ENCODE measurements around the gene IKBIP.
A peak's percentile ranks its signal among the peaks of the same experiment; 100 is the strongest.
"Not testable (repeated sequence)": the region's sequence is repeated elsewhere in the genome, so short reads cannot be mapped to it uniquely, and the experiment has no call there.

Gene IKBIP

GRCh38 chr12:98644712-98645571 is at the start of gene IKBIP, which contains the start of gene APAF1:
Gene IKBIP (minus strand): TSS chr12:98644788. CDS start chr12:98644701, 87 bp downstream.
Gene APAF1 (plus strand): TSS chr12:98645290. CDS start chr12:98648360, 3,070 bp downstream.
- peak; percentile 100 for DNase-seq

GRCh38 chr12:98691351-98691750 is 46.8 kb upstream of the IKBIP start:
- DNase-seq = no peak

GRCh38 chr12:98686603-98687002 is 42.0 kb upstream of the IKBIP start:
- no peak for DNase-seq

DNA sequence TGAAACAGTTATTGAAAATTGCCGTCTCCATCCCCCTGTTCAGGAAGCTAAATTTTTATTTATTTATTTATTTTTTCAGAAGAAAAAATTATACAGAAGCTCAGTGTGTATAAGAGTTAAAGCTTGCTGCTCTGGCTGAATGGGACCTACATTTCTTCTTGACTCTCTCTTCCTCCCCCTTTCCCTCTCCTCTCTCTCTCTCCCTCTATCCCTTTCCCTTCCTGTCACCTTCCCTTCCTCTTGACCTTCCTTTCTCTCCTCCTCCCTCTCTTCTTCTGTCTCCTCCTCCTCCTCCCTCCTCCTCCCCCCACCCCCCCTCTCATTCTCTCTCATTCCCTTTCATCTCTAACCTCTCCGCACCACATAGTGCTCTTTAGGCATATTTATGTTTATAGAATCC is 39.6 kb upstream of the IKBIP start:
- DNase-seq = no peak

GRCh38 chr12:98679611-98680005 is 35.0 kb upstream of the IKBIP start:
- no peak for DNase-seq

GRCh38 chr12:98678946-98679610 is 34.5 kb upstream of the IKBIP start:
- no peak for DNase-seq

DNA sequence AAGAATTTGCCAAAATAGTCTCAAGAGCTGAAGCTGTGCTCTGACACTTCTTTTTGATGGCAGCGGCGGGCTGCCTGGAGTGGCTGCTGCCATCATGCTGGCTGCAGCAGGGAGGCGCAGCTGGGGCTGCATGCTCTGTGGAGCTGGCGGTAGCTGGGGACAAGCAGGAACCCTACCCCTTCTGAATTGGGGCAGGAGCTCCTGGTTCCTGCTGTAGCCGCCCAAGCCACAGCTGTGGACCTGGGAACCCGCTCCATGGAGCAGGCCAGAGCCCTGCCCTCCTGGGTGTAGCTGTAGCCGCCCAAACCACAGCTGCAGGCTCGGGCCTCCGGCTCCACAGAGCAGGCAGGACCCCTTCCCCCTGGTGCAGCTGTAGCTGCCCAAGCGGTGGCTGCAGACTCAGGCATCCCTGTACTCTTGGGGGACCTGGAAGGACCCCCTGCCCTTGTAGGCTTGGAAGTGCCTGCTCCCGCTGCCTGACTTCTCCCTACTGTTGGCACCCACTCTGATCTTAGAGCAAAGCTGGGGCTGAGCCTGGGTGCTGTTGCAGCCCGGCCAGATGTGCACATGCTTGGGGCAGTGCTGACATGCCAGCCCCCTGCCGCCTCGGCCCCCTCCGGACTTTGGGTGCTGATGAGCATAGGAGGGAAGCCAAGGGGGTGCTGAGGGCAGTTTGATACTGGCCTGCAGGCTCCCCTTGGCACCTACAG is 33.8 kb upstream of the IKBIP start:
- no peak for DNase-seq

DNA sequence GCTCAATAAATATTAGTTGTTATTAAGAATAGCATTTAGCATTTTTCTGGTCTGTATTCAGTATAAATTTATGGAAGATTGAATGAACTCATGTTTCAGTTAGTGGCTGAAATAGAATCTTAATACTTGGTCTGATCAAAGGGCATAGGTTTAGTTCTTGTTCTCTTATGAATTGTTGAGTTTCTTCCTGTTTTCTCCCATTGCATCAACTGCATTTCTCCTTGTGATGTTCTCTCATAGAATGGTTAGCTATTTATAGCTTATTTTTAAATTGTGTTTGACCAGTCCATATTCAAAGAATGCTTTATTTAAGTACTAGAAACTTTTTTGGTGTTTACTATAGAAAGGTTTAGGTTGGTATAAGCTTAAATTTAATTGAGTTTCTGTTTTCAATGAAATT is 30.3 kb upstream of the IKBIP start:
- DNase-seq = no peak

GRCh38 chr12:98671459-98671858 is 26.9 kb upstream of the IKBIP start:
- DNase-seq = no peak

GRCh38 chr12:98669751-98670150 is 25.2 kb upstream of the IKBIP start:
- DNase-seq = no peak

DNA sequence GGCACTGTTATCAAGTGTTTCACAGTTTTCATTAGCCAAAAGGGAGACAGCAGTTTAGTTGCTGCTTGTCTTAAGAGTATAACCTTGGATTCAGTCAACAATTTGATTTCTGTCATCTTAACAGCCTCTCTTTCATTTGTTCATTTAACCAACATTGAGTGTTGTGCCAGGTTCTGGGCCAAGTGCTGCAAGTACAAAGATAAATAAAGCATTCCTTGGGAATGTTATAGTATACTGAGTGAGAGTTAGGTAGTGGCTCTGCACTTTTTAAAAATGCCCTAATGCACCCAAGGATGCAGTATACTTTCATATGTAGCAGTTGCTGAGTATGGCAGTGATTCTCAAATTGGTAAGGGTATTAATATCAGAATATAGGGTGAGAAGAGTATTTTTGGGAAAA is 15.9 kb upstream of the IKBIP start:
- DNase-seq = no peak

DNA sequence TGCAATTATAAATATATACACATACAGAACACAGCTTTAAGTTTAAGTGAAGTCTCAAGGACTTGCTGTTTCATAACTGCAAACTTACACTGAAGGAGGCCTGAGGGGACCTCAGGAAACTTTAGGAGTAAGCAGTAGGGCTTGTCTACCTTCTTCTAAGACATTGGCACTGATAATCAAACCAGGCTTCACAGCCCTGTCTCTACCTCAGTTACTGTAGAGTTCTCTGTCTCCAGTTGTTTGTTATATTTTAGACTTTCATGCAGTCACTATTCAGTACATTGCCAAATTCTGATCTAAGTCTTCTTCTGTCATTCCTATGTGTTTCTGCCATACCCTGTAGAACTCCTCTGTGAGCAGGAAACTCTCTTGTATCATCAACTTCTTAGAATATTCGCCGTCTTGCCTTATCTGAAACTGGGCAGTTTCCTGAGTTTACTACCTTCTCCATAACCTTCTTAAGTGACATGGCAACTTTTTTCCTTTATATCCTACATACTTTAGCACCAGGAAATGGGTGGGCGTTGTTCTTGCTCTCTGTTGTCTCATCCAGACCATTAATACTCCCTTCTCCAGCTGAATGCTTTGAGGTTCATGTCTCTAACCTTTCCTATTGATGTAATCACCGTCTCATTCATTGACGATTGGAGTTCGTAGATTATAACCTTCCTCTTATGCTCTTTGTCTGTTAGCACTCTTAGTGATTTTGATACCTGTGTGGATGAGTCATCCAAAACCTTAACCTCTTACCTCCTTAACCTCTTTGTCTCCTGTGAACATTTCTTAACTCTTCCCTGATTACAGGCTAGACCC is 11.9 kb upstream of the IKBIP start:
- no peak for DNase-seq

DNA sequence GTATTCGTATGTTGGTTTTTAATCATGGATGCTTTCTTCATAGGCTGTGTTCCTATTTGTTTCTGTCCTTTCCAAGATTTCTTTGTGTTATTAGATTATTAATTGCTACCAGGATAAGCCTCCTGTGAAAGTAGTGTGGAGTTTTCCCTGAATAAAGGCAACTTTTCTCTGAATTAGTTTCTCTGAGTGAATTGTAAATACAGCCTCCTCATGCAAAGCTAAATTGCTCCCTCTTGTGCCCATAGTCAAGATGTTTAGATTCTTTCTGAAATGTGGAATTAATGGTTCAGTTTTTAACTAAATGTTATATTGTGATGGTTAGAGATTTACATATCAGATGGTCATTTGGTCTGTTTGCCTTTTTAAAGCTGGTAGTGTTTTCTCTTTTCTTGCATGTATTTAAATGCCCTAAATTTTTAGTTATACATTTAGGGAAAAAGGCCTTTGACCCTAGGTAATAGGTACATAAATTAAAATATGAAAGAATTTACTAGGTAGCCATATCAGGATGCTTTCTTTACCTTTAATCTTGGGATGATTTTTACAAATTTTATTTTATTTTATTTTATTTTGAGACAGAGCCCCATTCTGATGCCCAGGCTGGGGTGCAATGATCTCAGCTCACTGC is 9.4 kb upstream of the IKBIP start:
- DNase-seq = no peak

DNA sequence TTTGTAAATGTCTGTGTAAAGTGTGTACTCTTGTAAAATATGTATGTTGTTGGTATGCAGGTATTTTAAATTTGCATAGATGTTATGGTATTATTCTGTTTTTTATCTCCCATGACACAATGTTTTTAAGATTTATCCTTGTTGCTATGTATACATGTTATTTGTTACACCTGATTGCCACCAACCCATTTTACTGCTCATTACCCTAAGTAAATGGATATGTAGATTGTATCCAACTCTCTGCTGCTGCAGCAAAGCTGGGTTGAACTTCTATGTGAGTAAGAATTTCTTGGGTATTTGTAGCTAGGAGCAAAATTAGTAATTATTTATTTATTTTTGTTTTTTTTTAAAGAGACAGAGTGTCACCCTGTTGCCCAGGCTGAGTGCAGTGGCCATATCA is 6.7 kb upstream of the IKBIP start:
- DNase-seq = no peak

DNA sequence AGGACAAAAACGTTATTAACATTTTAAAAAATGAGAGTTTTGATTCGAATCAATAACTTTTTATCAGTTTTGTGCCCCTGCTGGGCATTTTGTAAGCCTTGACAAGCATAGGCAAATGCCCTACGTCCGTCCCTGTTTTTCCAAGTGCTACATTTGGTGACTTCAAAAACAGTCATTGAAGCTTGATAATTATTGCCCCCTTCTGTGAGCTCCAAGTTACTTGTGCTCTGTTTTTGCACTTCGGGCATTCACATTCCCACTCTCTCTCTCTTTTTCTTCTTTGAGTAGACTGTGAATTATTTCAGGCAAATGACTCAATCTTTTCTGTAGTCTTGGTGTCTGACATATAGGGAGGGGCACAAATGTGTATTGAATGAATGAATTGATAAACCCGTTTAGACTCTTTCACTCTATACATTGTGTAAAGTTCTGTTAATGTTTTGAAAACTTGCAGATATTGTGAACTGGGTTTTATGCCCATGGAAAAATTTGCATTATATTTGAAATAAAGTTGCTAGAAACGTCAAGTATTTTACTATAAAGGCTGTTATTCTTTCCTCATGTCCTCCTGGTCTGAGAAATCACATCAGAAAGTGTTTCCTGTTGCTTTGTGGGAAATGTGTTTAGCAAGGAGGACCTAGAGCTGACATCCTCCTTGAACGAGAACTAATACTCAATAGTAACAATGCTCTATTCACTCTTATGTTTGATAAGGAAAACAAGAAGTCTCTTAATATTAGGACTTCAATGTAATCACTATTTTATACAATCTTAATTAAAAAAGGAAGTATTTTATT is 1.9 kb upstream of the IKBIP start:
- DNase-seq = no peak

- DNase-seq = peak; percentile 72
Measured at GRCh38 chr12:98645572-98646067, 1.0 kb upstream of the IKBIP start.

DNA sequence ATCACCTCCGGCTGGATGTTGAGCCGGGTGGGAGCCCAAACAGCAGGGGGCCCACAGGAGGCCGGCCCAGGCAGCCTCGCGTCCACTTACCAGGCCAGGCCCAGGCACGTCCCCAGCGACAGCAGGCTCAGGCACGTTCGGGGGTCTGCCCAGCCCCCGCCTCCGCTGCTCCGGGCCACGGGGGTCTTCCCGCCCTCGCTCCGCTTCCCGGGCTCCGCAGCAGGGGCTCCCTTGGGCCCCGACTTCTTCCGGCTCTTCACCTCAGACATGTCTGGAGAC is 216 bp downstream of the IKBIP start:
- peak; percentile 92 for DNase-seq

GRCh38 chr12:98642801-98643200 is 1.8 kb downstream of the IKBIP start:
- DNase-seq = not testable (repeated sequence)

DNA sequence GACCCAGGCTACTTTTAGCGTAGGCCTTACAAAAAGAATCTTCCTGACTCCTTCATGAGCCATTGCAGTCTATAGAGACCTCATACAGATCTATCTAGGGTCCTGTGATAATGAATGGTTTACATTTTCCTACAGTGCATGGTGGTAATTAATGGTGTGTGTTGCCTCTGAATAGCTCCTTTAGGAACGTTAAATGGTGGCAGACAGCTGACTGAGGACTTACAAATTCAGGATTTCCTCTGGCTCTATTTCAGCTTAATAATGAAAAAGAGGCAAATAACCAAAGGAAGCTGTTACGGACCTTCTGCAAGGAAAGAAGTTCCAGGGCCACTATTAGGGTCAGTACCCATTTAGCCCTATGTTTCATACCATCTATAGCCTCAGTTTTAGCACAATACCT is 5.1 kb downstream of the IKBIP start:
- no peak for DNase-seq

- DNase-seq = no peak
Measured at GRCh38 chr12:98638009-98638408, 6.6 kb downstream of the IKBIP start.

DNA sequence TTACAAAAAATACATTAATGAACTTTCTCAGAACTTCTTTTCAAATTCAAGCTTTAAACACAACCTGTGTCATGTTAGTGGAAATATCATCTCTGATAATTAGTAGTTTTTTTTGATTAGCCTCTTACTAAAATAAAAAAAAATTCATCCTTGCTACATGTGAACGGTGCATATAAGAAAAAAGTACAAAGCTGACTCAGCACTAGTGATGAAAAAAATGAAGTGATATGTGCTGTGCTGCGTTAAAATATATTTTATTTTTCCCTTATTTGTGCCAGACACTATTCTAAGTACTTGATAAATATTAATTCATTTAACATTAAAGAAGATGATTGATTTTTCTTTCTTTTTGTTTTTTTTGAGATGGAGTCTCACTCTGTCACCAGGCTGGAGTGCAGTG is 7.5 kb downstream of the IKBIP start:
- no peak for DNase-seq

Measured in T1000 (cell line).